VCaP (cell line): Measurements from ENCODE around the gene GEMIN5.

Source experiments
- H3K27ac ChIP-seq: fragments of 450-650 bp; 2 replicates; pipeline ENCODE4 v1.5.1; 2017
- TF ChIP-seq, protein P1 (sequence below): fragments of 450-650 bp; conservative IDR thresholded peaks from 2 replicates; pipeline ENCODE4 v1.5.1; 2017; ENCODE audit warnings: mild to moderate bottlenecking, moderate library complexity

GEMIN5 gene

DNA sequence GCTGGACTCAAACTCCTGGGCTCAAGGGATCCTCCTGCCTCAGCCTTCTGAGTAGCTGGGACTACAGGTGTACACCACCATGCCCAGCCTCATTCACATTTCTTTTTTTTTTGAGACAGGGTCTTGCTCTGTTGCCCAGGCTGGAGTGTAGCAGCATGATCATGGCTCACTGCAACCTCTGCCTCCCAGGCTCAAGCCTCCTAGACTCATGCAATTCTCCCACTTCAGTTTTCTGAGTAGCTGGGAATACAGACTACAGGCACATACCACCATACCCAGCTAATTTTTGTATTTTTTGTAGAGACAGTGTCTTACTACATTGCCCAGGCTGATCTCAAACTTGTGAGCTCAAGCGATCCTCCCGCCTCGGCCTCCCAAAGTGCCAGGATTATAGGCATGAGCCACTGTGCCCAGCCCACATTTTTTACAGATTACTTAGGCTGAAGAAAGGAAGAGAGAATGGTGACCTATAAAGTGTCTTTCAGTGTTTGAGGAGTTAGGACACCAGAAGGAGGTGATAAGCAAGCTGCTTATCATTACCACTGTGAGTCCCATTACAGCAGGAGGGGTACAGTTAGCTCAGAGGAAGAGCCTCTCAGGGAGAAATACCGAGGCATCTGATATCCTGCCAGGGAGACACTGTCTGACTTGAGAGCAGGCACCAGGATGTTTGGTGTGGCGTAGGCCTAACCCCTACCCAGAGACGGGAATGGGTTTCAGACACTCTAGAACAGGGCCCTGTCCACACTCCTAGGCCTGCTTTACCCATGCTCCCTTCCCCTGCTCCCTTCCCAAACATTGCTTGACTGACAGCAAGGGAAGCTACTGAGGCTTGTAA, 97.4 kb downstream of the GEMIN5 start:
- TF ChIP-seq, protein P1, sequence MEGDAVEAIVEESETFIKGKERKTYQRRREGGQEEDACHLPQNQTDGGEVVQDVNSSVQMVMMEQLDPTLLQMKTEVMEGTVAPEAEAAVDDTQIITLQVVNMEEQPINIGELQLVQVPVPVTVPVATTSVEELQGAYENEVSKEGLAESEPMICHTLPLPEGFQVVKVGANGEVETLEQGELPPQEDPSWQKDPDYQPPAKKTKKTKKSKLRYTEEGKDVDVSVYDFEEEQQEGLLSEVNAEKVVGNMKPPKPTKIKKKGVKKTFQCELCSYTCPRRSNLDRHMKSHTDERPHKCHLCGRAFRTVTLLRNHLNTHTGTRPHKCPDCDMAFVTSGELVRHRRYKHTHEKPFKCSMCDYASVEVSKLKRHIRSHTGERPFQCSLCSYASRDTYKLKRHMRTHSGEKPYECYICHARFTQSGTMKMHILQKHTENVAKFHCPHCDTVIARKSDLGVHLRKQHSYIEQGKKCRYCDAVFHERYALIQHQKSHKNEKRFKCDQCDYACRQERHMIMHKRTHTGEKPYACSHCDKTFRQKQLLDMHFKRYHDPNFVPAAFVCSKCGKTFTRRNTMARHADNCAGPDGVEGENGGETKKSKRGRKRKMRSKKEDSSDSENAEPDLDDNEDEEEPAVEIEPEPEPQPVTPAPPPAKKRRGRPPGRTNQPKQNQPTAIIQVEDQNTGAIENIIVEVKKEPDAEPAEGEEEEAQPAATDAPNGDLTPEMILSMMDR: no peak
- H3K27ac ChIP-seq: peak overlapping the region; percentile 95; the same call in 1 of the 2 replicates
